ENCODE measurements around the gene FZR1.
"Not testable (repeated sequence)": the region's sequence is repeated elsewhere in the genome, so short reads cannot be mapped to it uniquely, and the experiment has no call there.

- TF ChIP-seq KAT7 (CRISPR knock-in tag; IDR thresholded peaks at IDR 0.05; ENCODE audit: borderline replicate concordance); MGA (IDR thresholded peaks at IDR 0.05); COPS2 (conservative IDR thresholded peaks at IDR 0.05); TCF3 (CRISPR knock-in tag; IDR thresholded peaks at IDR 0.05); POLR2A (conservative IDR thresholded peaks at IDR 0.05); TBP (optimal IDR thresholded peaks at IDR 0.05; ENCODE audit: low read depth, low read length); ZNF239 (CRISPR knock-in tag; IDR thresholded peaks at IDR 0.05); SIN3A (IDR thresholded peaks at IDR 0.05; ENCODE audit: borderline replicate concordance in 2 of 2, control insufficient read depth in 1 of 2, low read depth in 2 of 2, low read length in 2 of 2); PHF21A (IDR thresholded peaks at IDR 0.05; ENCODE audit: borderline replicate concordance, low read depth); SIX5 (IDR thresholded peaks at IDR 0.05; ENCODE audit: borderline replicate concordance in 1 of 2, insufficient read depth in 1 of 2, low read depth in 1 of 2, low read length in 2 of 2): not testable (repeated sequence)
- TF ChIP-seq, protein P1, sequence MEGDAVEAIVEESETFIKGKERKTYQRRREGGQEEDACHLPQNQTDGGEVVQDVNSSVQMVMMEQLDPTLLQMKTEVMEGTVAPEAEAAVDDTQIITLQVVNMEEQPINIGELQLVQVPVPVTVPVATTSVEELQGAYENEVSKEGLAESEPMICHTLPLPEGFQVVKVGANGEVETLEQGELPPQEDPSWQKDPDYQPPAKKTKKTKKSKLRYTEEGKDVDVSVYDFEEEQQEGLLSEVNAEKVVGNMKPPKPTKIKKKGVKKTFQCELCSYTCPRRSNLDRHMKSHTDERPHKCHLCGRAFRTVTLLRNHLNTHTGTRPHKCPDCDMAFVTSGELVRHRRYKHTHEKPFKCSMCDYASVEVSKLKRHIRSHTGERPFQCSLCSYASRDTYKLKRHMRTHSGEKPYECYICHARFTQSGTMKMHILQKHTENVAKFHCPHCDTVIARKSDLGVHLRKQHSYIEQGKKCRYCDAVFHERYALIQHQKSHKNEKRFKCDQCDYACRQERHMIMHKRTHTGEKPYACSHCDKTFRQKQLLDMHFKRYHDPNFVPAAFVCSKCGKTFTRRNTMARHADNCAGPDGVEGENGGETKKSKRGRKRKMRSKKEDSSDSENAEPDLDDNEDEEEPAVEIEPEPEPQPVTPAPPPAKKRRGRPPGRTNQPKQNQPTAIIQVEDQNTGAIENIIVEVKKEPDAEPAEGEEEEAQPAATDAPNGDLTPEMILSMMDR (IDR thresholded peaks at IDR 0.05 in 2 of 3, conservative IDR thresholded peaks at IDR 0.05 in 1 of 3; ENCODE audit: insufficient read depth in 2 of 3, low read depth in 1 of 3, low read length in 3 of 3) = not testable (repeated sequence)
- TF ChIP-seq, protein P2, sequence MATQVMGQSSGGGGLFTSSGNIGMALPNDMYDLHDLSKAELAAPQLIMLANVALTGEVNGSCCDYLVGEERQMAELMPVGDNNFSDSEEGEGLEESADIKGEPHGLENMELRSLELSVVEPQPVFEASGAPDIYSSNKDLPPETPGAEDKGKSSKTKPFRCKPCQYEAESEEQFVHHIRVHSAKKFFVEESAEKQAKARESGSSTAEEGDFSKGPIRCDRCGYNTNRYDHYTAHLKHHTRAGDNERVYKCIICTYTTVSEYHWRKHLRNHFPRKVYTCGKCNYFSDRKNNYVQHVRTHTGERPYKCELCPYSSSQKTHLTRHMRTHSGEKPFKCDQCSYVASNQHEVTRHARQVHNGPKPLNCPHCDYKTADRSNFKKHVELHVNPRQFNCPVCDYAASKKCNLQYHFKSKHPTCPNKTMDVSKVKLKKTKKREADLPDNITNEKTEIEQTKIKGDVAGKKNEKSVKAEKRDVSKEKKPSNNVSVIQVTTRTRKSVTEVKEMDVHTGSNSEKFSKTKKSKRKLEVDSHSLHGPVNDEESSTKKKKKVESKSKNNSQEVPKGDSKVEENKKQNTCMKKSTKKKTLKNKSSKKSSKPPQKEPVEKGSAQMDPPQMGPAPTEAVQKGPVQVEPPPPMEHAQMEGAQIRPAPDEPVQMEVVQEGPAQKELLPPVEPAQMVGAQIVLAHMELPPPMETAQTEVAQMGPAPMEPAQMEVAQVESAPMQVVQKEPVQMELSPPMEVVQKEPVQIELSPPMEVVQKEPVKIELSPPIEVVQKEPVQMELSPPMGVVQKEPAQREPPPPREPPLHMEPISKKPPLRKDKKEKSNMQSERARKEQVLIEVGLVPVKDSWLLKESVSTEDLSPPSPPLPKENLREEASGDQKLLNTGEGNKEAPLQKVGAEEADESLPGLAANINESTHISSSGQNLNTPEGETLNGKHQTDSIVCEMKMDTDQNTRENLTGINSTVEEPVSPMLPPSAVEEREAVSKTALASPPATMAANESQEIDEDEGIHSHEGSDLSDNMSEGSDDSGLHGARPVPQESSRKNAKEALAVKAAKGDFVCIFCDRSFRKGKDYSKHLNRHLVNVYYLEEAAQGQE (IDR thresholded peaks at IDR 0.05; ENCODE audit: borderline replicate concordance) = not testable (repeated sequence)
- TF ChIP-seq, protein P2 (CRISPR knock-in tag; IDR thresholded peaks at IDR 0.05; ENCODE audit: low read depth) = not testable (repeated sequence)
Measured at GRCh38 chr19:3581792-3582191, 75.7 kb downstream of the FZR1 start.
